K562 (cell line): ENCODE results near the gene CCDC88C. TPM values are rescaled to one million over a fixed set of nuclear protein-coding genes. Genes with fewer than 3 reads are reported as not detected.
A peak's percentile ranks its signal among the peaks of the same experiment; 100 is the strongest.

Experiments used
- EP300 ChIP-seq: IDR thresholded peaks from 2 replicates; pipeline ENCODE4 v1.6.1; 2012; ENCODE audit warnings: low read length, improper control_type of control experiment
- ERF ChIP-seq: fragments of 450-650 bp; formaldehyde crosslinking; IDR thresholded peaks from 2 replicates; pipeline ENCODE4 v1.4.0; 2020; ENCODE audit warnings: mild to moderate bottlenecking, mixed read lengths
- FOXM1 ChIP-seq, 2 experiments: fragments of 450-650 bp in 1 of 2; sonication (generic) in 1 of 2; formaldehyde crosslinking in 1 of 2; IDR thresholded peaks; 2 replicates each; pipeline versions ENCODE4 v1.6.1 to v1.9.0; 2017 to 2022; ENCODE audit warnings: low read depth in 2 of 2, mild to moderate bottlenecking in 2 of 2, missing genetic modification reagents in 1 of 2, moderate library complexity in 1 of 2
- JUNB ChIP-seq: fragments of 450-650 bp; formaldehyde crosslinking; conservative IDR thresholded peaks from 2 replicates; pipeline ENCODE4 v1.4.0; 2020; ENCODE audit warnings: mild to moderate bottlenecking
- KAT7 ChIP-seq: sonication (generic); formaldehyde crosslinking; IDR thresholded peaks from 2 replicates; pipeline ENCODE4 v1.8.0; 2022; ENCODE audit warnings: missing genetic modification reagents, mild to moderate bottlenecking, borderline replicate concordance
- MAZ ChIP-seq, 2 experiments: fragments of 450-650 bp in 1 of 2; sonication (generic) in 1 of 2; formaldehyde crosslinking; IDR thresholded peaks in 1 of 2; conservative IDR thresholded peaks in 1 of 2; 2 replicates each; pipeline versions ENCODE4 v1.4.0 to v1.5.0; 2020; ENCODE audit warnings: mild to moderate bottlenecking in 1 of 2, missing genetic modification reagents in 1 of 2
- RAD51 ChIP-seq: fragments of 450-650 bp; IDR thresholded peaks from 2 replicates; pipeline ENCODE4 v1.7.1; 2016; ENCODE audit warnings: low read depth, mild to moderate bottlenecking, borderline replicate concordance
- ZNF217 ChIP-seq: sonication (generic); formaldehyde crosslinking; IDR thresholded peaks from 2 replicates; pipeline ENCODE4 v1.8.0; 2022; ENCODE audit warnings: mild to moderate bottlenecking, missing genetic modification reagents
- ZNF263 ChIP-seq: sonication (generic); formaldehyde crosslinking; IDR thresholded peaks from 2 replicates; pipeline ENCODE4 v1.8.0; 2022; ENCODE audit warnings: mild to moderate bottlenecking, missing genetic modification reagents, borderline replicate concordance
- polyA plus RNA-seq, 8 experiments: library from polyadenylated mRNA; depleted of rRNA in 4 of 8; stranded (reverse) in 5 of 8; unstranded in 3 of 8; fragments of >200 nt; fragmentation: Nextera tagmentation in 2 of 8; fragmentation: Illumina TruSeq in 1 of 8; extraction: Ambion mirVana in 2 of 8; extraction: Trizol in 1 of 8; gene quantifications; 2 replicates each; pipeline versions ENCODE4 v1.2.1 to v1.2.3, GENCODE V29; 2011 to 2014; ENCODE audit warnings: inconsistent platforms in 1 of 8, missing spikeins in 1 of 8
- total RNA-seq, 7 experiments: library from RNA; depleted of rRNA in 6 of 7; stranded (reverse); fragments of >200 nt in 6 of 7; fragmentation: Illumina TruSeq in 2 of 7; extraction: Trizol in 2 of 7; gene quantifications; 2 replicates each; pipeline versions ENCODE4 v1.2.1 to v1.2.3, GENCODE V29; 2011 to 2021; ENCODE audit warnings: low replicate concordance in 1 of 7
- TF ChIP-seq, protein P1 (sequence below), 2 experiments: IDR thresholded peaks; 2 replicates each; pipeline ENCODE4 v1.6.1; 2011; ENCODE audit warnings: borderline replicate concordance in 1 of 2, control low read depth in 1 of 2, low read depth in 1 of 2, low read length in 1 of 2, mild to moderate bottlenecking in 1 of 2, mixed read lengths in 1 of 2, moderate library complexity in 1 of 2; ENCODE audit not compliant: insufficient read depth in 1 of 2, insufficient read length in 1 of 2, poor library complexity in 1 of 2, severe bottlenecking in 1 of 2; ENCODE audit errors: extremely low read depth in 1 of 2
- TF ChIP-seq, protein P2 (sequence below): fragments of 450-650 bp; IDR thresholded peaks from 2 replicates; pipeline ENCODE4 v1.6.1; 2016; ENCODE audit warnings: borderline replicate concordance
- TF ChIP-seq, protein P3 (sequence below): sonication (generic); formaldehyde crosslinking; IDR thresholded peaks from 2 replicates; pipeline ENCODE4 v1.8.1; 2023; ENCODE audit warnings: missing genetic modification reagents, mild to moderate bottlenecking, borderline replicate concordance
- TF ChIP-seq, protein P4 (sequence below), 3 experiments: fragments of 200-800 bp in 1 of 3; fragments of 250-450 bp in 1 of 3; fragments of 450-650 bp in 1 of 3; sonication (Bioruptor Pico) in 1 of 3; sonication (Bioruptor generic) in 1 of 3; formaldehyde crosslinking in 1 of 3; IDR thresholded peaks; 2 replicates each; pipeline versions ENCODE4 v1.6.1 to v1.8.0; 2016 to 2022; ENCODE audit warnings: mild to moderate bottlenecking in 2 of 3, missing genetic modification characterization in 2 of 3, missing compliant biosample characterization in 1 of 3, moderate library complexity in 1 of 3

CCDC88C gene
- total and polyA plus RNA-seq, 9 of the 15 experiments (the other 6 are each of a cell fraction or from before 2014, with no cell fraction given), result 0.62 to 22.5 (median 10.7) TPM

DNA sequence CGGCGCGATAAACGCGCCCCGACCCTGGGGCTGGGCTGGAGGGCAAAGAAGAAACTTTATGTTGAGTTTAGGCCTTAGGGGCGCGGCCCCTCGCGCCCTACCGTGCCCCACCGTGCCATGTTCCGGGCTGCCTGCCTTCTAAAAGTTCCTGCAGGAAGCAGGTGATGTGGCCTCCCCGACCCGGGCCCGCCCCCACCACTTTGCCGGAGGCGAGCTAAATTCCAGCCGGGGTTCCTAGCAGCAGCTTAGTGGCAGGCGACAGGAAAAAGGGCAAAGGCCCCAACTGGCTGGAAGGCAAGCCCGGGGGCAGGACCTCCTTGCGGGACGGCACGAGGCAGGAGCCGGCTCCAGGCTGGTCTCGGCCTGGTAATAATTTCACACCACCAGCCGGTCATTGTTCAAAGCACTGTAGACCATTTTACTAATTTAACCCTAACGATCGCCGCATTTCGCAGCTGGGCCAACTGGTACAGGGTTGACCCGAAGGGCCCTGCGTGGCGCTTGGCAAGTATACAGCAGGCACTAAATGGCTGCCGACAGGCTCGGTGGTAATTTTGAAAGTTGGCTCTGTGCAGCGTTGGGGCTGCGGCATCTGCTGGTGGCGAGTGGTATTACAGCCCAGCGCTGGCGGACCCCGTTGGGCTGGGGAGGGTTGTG lies 895 bp upstream of the CCDC88C start (continued):
- TF ChIP-seq RAD51, result no peak
- 0 out of 2 replicates have a peak, but pooled peaks have one; percentile 1 for TF ChIP-seq ZNF217 (CRISPR knock-in tag)
- no peak for TF ChIP-seq KAT7 (CRISPR knock-in tag)
- peak in 1 of 2 experiments; percentile 44; a peak in 1 of 4 replicates for TF ChIP-seq MAZ (CRISPR knock-in tag; conservative IDR thresholded peaks at IDR 0.05 in 1 of 2, IDR thresholded peaks at IDR 0.05 in 1 of 2)
- TF ChIP-seq EP300, result no peak
- no peak for TF ChIP-seq JUNB
- TF ChIP-seq, protein P1, sequence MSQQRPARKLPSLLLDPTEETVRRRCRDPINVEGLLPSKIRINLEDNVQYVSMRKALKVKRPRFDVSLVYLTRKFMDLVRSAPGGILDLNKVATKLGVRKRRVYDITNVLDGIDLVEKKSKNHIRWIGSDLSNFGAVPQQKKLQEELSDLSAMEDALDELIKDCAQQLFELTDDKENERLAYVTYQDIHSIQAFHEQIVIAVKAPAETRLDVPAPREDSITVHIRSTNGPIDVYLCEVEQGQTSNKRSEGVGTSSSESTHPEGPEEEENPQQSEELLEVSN (IDR thresholded peaks at IDR 0.05; ENCODE audit: borderline replicate concordance in 1 of 2, extremely low read depth in 1 of 2, insufficient read depth in 1 of 2, insufficient read length in 1 of 2, low read depth in 1 of 2, low read length in 1 of 2, poor library complexity in 1 of 2, severe bottlenecking in 1 of 2), result peak in 1 of 2 experiments; percentile 33
- TF ChIP-seq, protein P2, sequence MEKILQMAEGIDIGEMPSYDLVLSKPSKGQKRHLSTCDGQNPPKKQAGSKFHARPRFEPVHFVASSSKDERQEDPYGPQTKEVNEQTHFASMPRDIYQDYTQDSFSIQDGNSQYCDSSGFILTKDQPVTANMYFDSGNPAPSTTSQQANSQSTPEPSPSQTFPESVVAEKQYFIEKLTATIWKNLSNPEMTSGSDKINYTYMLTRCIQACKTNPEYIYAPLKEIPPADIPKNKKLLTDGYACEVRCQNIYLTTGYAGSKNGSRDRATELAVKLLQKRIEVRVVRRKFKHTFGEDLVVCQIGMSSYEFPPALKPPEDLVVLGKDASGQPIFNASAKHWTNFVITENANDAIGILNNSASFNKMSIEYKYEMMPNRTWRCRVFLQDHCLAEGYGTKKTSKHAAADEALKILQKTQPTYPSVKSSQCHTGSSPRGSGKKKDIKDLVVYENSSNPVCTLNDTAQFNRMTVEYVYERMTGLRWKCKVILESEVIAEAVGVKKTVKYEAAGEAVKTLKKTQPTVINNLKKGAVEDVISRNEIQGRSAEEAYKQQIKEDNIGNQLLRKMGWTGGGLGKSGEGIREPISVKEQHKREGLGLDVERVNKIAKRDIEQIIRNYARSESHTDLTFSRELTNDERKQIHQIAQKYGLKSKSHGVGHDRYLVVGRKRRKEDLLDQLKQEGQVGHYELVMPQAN, result no peak
- TF ChIP-seq, protein P3, sequence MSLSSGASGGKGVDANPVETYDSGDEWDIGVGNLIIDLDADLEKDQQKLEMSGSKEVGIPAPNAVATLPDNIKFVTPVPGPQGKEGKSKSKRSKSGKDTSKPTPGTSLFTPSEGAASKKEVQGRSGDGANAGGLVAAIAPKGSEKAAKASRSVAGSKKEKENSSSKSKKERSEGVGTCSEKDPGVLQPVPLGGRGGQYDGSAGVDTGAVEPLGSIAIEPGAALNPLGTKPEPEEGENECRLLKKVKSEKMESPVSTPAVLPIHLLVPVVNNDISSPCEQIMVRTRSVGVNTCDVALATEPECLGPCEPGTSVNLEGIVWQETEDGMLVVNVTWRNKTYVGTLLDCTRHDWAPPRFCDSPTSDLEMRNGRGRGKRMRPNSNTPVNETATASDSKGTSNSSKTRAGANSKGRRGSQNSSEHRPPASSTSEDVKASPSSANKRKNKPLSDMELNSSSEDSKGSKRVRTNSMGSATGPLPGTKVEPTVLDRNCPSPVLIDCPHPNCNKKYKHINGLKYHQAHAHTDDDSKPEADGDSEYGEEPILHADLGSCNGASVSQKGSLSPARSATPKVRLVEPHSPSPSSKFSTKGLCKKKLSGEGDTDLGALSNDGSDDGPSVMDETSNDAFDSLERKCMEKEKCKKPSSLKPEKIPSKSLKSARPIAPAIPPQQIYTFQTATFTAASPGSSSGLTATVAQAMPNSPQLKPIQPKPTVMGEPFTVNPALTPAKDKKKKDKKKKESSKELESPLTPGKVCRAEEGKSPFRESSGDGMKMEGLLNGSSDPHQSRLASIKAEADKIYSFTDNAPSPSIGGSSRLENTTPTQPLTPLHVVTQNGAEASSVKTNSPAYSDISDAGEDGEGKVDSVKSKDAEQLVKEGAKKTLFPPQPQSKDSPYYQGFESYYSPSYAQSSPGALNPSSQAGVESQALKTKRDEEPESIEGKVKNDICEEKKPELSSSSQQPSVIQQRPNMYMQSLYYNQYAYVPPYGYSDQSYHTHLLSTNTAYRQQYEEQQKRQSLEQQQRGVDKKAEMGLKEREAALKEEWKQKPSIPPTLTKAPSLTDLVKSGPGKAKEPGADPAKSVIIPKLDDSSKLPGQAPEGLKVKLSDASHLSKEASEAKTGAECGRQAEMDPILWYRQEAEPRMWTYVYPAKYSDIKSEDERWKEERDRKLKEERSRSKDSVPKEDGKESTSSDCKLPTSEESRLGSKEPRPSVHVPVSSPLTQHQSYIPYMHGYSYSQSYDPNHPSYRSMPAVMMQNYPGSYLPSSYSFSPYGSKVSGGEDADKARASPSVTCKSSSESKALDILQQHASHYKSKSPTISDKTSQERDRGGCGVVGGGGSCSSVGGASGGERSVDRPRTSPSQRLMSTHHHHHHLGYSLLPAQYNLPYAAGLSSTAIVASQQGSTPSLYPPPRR, result no peak
- TF ChIP-seq, protein P4, sequence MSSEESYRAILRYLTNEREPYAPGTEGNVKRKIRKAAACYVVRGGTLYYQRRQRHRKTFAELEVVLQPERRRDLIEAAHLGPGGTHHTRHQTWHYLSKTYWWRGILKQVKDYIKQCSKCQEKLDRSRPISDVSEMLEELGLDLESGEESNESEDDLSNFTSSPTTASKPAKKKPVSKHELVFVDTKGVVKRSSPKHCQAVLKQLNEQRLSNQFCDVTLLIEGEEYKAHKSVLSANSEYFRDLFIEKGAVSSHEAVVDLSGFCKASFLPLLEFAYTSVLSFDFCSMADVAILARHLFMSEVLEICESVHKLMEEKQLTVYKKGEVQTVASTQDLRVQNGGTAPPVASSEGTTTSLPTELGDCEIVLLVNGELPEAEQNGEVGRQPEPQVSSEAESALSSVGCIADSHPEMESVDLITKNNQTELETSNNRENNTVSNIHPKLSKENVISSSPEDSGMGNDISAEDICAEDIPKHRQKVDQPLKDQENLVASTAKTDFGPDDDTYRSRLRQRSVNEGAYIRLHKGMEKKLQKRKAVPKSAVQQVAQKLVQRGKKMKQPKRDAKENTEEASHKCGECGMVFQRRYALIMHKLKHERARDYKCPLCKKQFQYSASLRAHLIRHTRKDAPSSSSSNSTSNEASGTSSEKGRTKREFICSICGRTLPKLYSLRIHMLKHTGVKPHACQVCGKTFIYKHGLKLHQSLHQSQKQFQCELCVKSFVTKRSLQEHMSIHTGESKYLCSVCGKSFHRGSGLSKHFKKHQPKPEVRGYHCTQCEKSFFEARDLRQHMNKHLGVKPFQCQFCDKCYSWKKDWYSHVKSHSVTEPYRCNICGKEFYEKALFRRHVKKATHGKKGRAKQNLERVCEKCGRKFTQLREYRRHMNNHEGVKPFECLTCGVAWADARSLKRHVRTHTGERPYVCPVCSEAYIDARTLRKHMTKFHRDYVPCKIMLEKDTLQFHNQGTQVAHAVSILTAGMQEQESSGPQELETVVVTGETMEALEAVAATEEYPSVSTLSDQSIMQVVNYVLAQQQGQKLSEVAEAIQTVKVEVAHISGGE (CRISPR knock-in tag; IDR thresholded peaks at IDR 0.05), result peak in 1 of 3 experiments; percentile 11; a peak in 1 of 6 replicates
- no peak for TF ChIP-seq ERF (CRISPR knock-in tag)
- no peak for TF ChIP-seq FOXM1 (IDR thresholded peaks at IDR 0.05; ENCODE audit: low read depth)
- no peak for TF ChIP-seq FOXM1 (CRISPR knock-in tag; IDR thresholded peaks at IDR 0.05; ENCODE audit: low read depth)
- TF ChIP-seq ZNF263 (CRISPR knock-in tag), result no peak
